ENCODE measurements around the gene SMARCAL1. TPM values are rescaled to one million over a fixed set of nuclear protein-coding genes. Genes with fewer than 3 reads are reported as not detected.

SMARCAL1 gene
- total RNA-seq, 1 donor from 2014 or later, result 35.2 TPM

GRCh38 chr2:216480221-216480620 lies 67.9 kb downstream of the SMARCAL1 start:
- no peak overlapping the region for H3K9ac ChIP-seq (ENCODE audit: low read length)
- no peaks in the 10 kb centered on the region for H3K79me2 ChIP-seq (ENCODE audit: insufficient read depth, low read length)
- H3K4me1 ChIP-seq (ENCODE audit: insufficient read depth, low read length), result peaks cover 16% of the 10 kb centered on the region
- peaks cover 13% of the 10 kb centered on the region for H3K36me3 ChIP-seq (ENCODE audit: insufficient read depth, low read length)
- FAIRE-seq (no peak), DNase-seq (ENCODE audit: low read depth) (no peak)
- Mint-ChIP-seq H3K4me3 (ENCODE audit: unreplicated experiment) (no peak overlapping the region), H3K27ac (ENCODE audit: unreplicated experiment) (no peak overlapping the region), H3K27me3 (ENCODE audit: low read depth, unreplicated experiment) (no peaks in the 10 kb centered on the region), H3K36me3 (ENCODE audit: low read depth, unreplicated experiment) (peaks cover 18% of the 10 kb centered on the region), H3K4me1 (ENCODE audit: low read depth, unreplicated experiment) (peaks cover 21% of the 10 kb centered on the region), H3K9me3 (ENCODE audit: unreplicated experiment) (no peaks in the 10 kb centered on the region)
- no peak overlapping the region for H2AFZ ChIP-seq (ENCODE audit: low read depth, low read length)
- H3K4me3 ChIP-seq (ENCODE audit: insufficient read depth, low read depth, low read length), result no peak overlapping the region
- no peak overlapping the region for H3K27ac ChIP-seq (ENCODE audit: low read depth, low read length)
- no peaks in the 10 kb centered on the region for H3K9me3 ChIP-seq (ENCODE audit: insufficient read depth, low read depth, low read length)
- no peak for TF ChIP-seq CTCF (IDR thresholded peaks at IDR 0.05; ENCODE audit: insufficient read depth, low read depth, low read length)
- TF ChIP-seq EZH2 (IDR thresholded peaks at IDR 0.05; ENCODE audit: insufficient read depth, low read length), result no peak
- H4K20me1 ChIP-seq (ENCODE audit: insufficient read depth, low read length), result no peaks in the 10 kb centered on the region
- no peak overlapping the region for H3K4me2 ChIP-seq (ENCODE audit: low read length)
- H3K27me3 ChIP-seq (ENCODE audit: insufficient read depth, low read length), result no peaks in the 10 kb centered on the region

DNA sequence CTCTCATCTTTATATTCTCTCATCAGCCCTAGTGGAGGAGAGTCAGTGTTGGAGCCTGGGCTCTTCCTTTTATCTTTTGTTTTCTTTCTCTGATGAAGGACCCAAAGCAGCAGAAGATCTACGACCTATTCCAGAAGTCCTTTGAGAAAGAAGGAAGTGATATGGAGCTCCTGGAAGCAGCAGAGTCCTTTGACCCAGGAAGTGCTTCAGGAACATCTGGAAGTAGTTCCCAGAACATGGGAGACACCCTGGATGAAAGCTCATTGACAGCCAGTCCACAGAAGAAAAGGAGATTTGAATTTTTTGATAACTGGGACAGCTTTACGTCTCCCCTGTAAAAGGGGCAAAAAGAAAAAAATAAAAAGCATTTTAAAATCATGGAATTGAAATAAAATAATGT lies 70.4 kb downstream of the SMARCAL1 start:
- Histone ChIP-seq H3K36me3 (ENCODE audit: insufficient read depth, low read length) (peaks cover 10% of the 10 kb centered on the region), H2AFZ (ENCODE audit: low read depth, low read length) (no peak overlapping the region), H3K9me3 (ENCODE audit: insufficient read depth, low read depth, low read length) (no peaks in the 10 kb centered on the region), H4K20me1 (ENCODE audit: insufficient read depth, low read length) (no peaks in the 10 kb centered on the region), H3K27ac (ENCODE audit: low read depth, low read length) (no peak overlapping the region), H3K9ac (ENCODE audit: low read length) (no peak overlapping the region), H3K4me1 (ENCODE audit: insufficient read depth, low read length) (peaks cover 14% of the 10 kb centered on the region), H3K27me3 (ENCODE audit: insufficient read depth, low read length) (no peaks in the 10 kb centered on the region), H3K79me2 (ENCODE audit: insufficient read depth, low read length) (no peaks in the 10 kb centered on the region), H3K4me3 (ENCODE audit: insufficient read depth, low read depth, low read length) (no peak overlapping the region), H3K4me2 (ENCODE audit: low read length) (no peak overlapping the region)
- Mint-ChIP-seq H3K36me3 (ENCODE audit: low read depth, unreplicated experiment) (peaks cover 9% of the 10 kb centered on the region), H3K27me3 (ENCODE audit: low read depth, unreplicated experiment) (no peaks in the 10 kb centered on the region), H3K4me3 (ENCODE audit: unreplicated experiment) (no peak overlapping the region), H3K9me3 (ENCODE audit: unreplicated experiment) (no peaks in the 10 kb centered on the region), H3K27ac (ENCODE audit: unreplicated experiment) (no peak overlapping the region), H3K4me1 (ENCODE audit: low read depth, unreplicated experiment) (peaks cover 24% of the 10 kb centered on the region)
- FAIRE-seq (no peak), DNase-seq (ENCODE audit: low read depth) (no peak)
- TF ChIP-seq CTCF (IDR thresholded peaks at IDR 0.05; ENCODE audit: insufficient read depth, low read depth, low read length) (no peak), EZH2 (IDR thresholded peaks at IDR 0.05; ENCODE audit: insufficient read depth, low read length) (no peak)

DNA sequence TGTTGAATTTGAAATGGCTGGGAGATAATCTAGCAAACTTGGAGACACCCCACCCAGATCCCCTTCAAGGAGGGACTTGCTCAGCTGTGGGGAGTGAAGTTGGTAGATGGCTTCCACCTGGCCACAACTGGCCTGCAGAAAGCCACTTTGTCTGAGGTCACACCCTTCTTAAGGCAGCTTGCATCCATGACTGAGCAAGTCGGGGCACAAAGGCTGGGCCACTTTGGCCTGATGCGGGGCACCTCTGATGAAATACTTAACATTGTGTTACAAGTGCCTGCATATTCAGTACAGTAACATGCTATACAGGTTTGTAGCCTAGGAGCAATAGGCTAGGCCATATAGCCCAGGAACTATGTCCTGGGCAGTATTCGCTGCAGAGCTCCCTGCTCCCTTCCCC lies 73.0 kb downstream of the SMARCAL1 start:
- H3K36me3 Mint-ChIP-seq (ENCODE audit: low read depth, unreplicated experiment), result peaks cover 9% of the 10 kb centered on the region
- H3K27me3 ChIP-seq (ENCODE audit: insufficient read depth, low read length), result no peaks in the 10 kb centered on the region
- H3K27ac ChIP-seq (ENCODE audit: low read depth, low read length), result no peak overlapping the region
- DNase-seq (ENCODE audit: low read depth), result no peak
- FAIRE-seq, result no peak
- peak overlapping the region; percentile 34 for H3K27ac Mint-ChIP-seq (ENCODE audit: unreplicated experiment)
- no peak overlapping the region for H3K4me3 ChIP-seq (ENCODE audit: insufficient read depth, low read depth, low read length)
- no peaks in the 10 kb centered on the region for H4K20me1 ChIP-seq (ENCODE audit: insufficient read depth, low read length)
- no peak overlapping the region for H3K4me3 Mint-ChIP-seq (ENCODE audit: unreplicated experiment)
- H3K9ac ChIP-seq (ENCODE audit: low read length), result no peak overlapping the region
- no peak for TF ChIP-seq CTCF (IDR thresholded peaks at IDR 0.05; ENCODE audit: insufficient read depth, low read depth, low read length)
- TF ChIP-seq EZH2 (IDR thresholded peaks at IDR 0.05; ENCODE audit: insufficient read depth, low read length), result no peak
- H2AFZ ChIP-seq (ENCODE audit: low read depth, low read length), result no peak overlapping the region
- peaks cover 18% of the 10 kb centered on the region for H3K4me1 Mint-ChIP-seq (ENCODE audit: low read depth, unreplicated experiment)
- H3K4me1 ChIP-seq (ENCODE audit: insufficient read depth, low read length), result peaks cover 8% of the 10 kb centered on the region
- H3K27me3 Mint-ChIP-seq (ENCODE audit: low read depth, unreplicated experiment), result no peaks in the 10 kb centered on the region
- no peaks in the 10 kb centered on the region for H3K9me3 Mint-ChIP-seq (ENCODE audit: unreplicated experiment)
- no peak overlapping the region for H3K4me2 ChIP-seq (ENCODE audit: low read length)
- H3K79me2 ChIP-seq (ENCODE audit: insufficient read depth, low read length), result no peaks in the 10 kb centered on the region
- no peaks in the 10 kb centered on the region for H3K9me3 ChIP-seq (ENCODE audit: insufficient read depth, low read depth, low read length)
- peaks cover 10% of the 10 kb centered on the region for H3K36me3 ChIP-seq (ENCODE audit: insufficient read depth, low read length)

All from astrocyte (in vitro differentiated cells and primary cell).